HepG2 (cell line): Measurements from ENCODE around the gene PCBD1. TPM values are rescaled to one million over a fixed set of nuclear protein-coding genes. Genes with fewer than 3 reads are reported as not detected.

Experiments used
- ATAC-seq: fragments of 200-7000 bp; cut with Tn5 transposase; 3 replicates; pipeline ENCODE4 v1.9.1; 2020; ENCODE audit warnings: mild to moderate bottlenecking, moderate library complexity
- BruUV-seq: library from RNA; stranded (reverse); fragments of 400-500 nt; replicated peaks from 2 replicates; lab custom pipeline; 2021; lab: Mats Ljungman, UMichigan
- CTCF ChIA-PET: fragments of 300-600 bp; formaldehyde crosslinking; extraction: SDS; loops from one replicate; lab custom pipeline; 2021; ENCODE audit warnings: low total read pairs, inconsistent platforms, low intra/inter-chr PET ratio; lab: Yijun Ruan, JAX
- POLR2A ChIA-PET: fragments of 350-600 bp; sonication (Branson Sonifier 250); formaldehyde crosslinking; loops from one replicate; lab custom pipeline; 2020; ENCODE audit warnings: antibody characterized with exemption, inconsistent platforms; lab: Yijun Ruan, JAX
- DNase-seq: peaks from one replicate; pipeline ENCODE4 v3.0.0-alpha.2; 2015; ENCODE audit warnings: low spot score
- FAIRE-seq: peaks from 3 replicates; lab custom pipeline; 2011; peaks lifted over from hg19 to GRCh38; lab: Jason Lieb, UNC
- H2AFZ ChIP-seq: one replicate; pipeline ENCODE4 v1.6.1; 2011; ENCODE audit warnings: low read length, inconsistent platforms
- H3K27ac ChIP-seq: fragments of 300-600 bp; 3 replicates; pipeline ENCODE4 v1.8.0; 2011; ENCODE audit warnings: mixed run types, mild to moderate bottlenecking, mixed read lengths, low read length, inconsistent platforms; ENCODE audit not compliant: insufficient read depth; ENCODE audit errors: extremely low read length
- H3K27me3 ChIP-seq, 2 experiments: fragments of 200-600 bp in 1 of 2; 2 replicates in 1 of 2; 3 replicates in 1 of 2; pipeline versions ENCODE4 v1.6.0 to v1.8.0; 2011; ENCODE audit warnings: low read length in 2 of 2, mild to moderate bottlenecking in 2 of 2, moderate library complexity in 2 of 2, inconsistent platforms in 1 of 2; ENCODE audit not compliant: insufficient read depth in 2 of 2, control insufficient read depth in 1 of 2
- H3K36me3 ChIP-seq, 2 experiments: fragments of 200-600 bp in 1 of 2; replicated peaks in 1 of 2; 2 replicates in 1 of 2; 3 replicates in 1 of 2; pipeline versions ENCODE4 v1.5.1 to v1.8.0; 2011; ENCODE audit warnings: low read length in 2 of 2, inconsistent platforms in 1 of 2; ENCODE audit not compliant: insufficient read depth in 2 of 2, control insufficient read depth in 1 of 2
- H3K4me1 ChIP-seq: 2 replicates; pipeline ENCODE4 v1.5.1; 2012; ENCODE audit warnings: low read length, inconsistent platforms; ENCODE audit not compliant: insufficient read depth
- H3K4me2 ChIP-seq: 2 replicates; pipeline ENCODE4 v1.6.0; 2011; ENCODE audit warnings: low read depth, low read length, inconsistent platforms
- H3K4me3 ChIP-seq, 3 experiments: fragments of 200-600 bp in 1 of 3; sonication (generic), shearing (Covaris generic) in 1 of 3; replicated peaks in 1 of 3; 2 replicates each; pipeline ENCODE4 v1.5.1; 2011 to 2016; ENCODE audit warnings: low read length in 3 of 3, inconsistent platforms in 2 of 3, low read depth in 2 of 3, mild to moderate bottlenecking in 2 of 3, control low read depth in 1 of 3, mixed read lengths in 1 of 3; ENCODE audit not compliant: insufficient read depth in 1 of 3
- H3K79me2 ChIP-seq: one replicate; pipeline ENCODE4 v1.6.1; 2011; ENCODE audit warnings: low read length, inconsistent platforms; ENCODE audit not compliant: insufficient read depth
- H3K9ac ChIP-seq: 2 replicates; pipeline ENCODE4 v1.6.0; 2011; ENCODE audit warnings: mild to moderate bottlenecking, low read depth, low read length, inconsistent platforms; ENCODE audit not compliant: insufficient read depth
- H3K9me3 ChIP-seq: 2 replicates; pipeline ENCODE4 v1.5.1; 2012; ENCODE audit warnings: mild to moderate bottlenecking, low read length
- H4K20me1 ChIP-seq: 2 replicates; pipeline ENCODE4 v1.6.0; 2011; ENCODE audit warnings: inconsistent platforms, mild to moderate bottlenecking, low read length, moderate library complexity; ENCODE audit not compliant: insufficient read depth
- BORCS8-MEF2B ChIP-seq: sonication (generic); formaldehyde crosslinking; IDR thresholded peaks from 2 replicates; pipeline ENCODE4 v1.8.0; 2022; ENCODE audit warnings: mild to moderate bottlenecking, missing genetic modification reagents
- CBFB ChIP-seq: sonication (generic); formaldehyde crosslinking; IDR thresholded peaks from 2 replicates; pipeline ENCODE4 v1.4.0; 2020; ENCODE audit warnings: missing genetic modification reagents
- GFI1 ChIP-seq: sonication (generic); formaldehyde crosslinking; IDR thresholded peaks from 2 replicates; pipeline ENCODE4 v1.5.0; 2020; ENCODE audit warnings: missing genetic modification reagents, mild to moderate bottlenecking, borderline replicate concordance
- NR2F2 ChIP-seq: IDR thresholded peaks from 2 replicates; pipeline ENCODE4 v1.6.1; 2012; ENCODE audit warnings: low read depth, inconsistent platforms, borderline replicate concordance
- RBFOX2 ChIP-seq: fragments of 200-400 bp; formaldehyde crosslinking; IDR thresholded peaks from 2 replicates; pipeline ENCODE4 v1.6.1; 2017; ENCODE audit warnings: low read depth, mild to moderate bottlenecking, low read length
- TAF15 ChIP-seq: fragments of 200-400 bp; formaldehyde crosslinking; IDR thresholded peaks from one replicate; pipeline ENCODE4 v1.6.1; 2018; ENCODE audit warnings: mild to moderate bottlenecking, low read depth, low read length; ENCODE audit not compliant: poor library complexity, severe bottlenecking
- ZBTB7A ChIP-seq: sonication (generic); formaldehyde crosslinking; IDR thresholded peaks from 2 replicates; pipeline ENCODE4 v1.8.0; 2022; ENCODE audit warnings: mild to moderate bottlenecking, missing genetic modification reagents
- ZFP36L1 ChIP-seq: sonication (generic); formaldehyde crosslinking; IDR thresholded peaks from 2 replicates; pipeline ENCODE4 v1.8.0; 2022; ENCODE audit warnings: mild to moderate bottlenecking, missing genetic modification reagents, moderate library complexity
- ZKSCAN8 ChIP-seq: IDR thresholded peaks from 2 replicates; pipeline ENCODE4 v1.6.1; 2016; ENCODE audit warnings: borderline replicate concordance, missing genetic modification reagents, missing compliant biosample characterization
- ZNF205 ChIP-seq: IDR thresholded peaks from 2 replicates; pipeline ENCODE4 v1.6.1; 2018; ENCODE audit warnings: missing biosample characterization, missing genetic modification reagents
- ZNF362 ChIP-seq: sonication (generic); formaldehyde crosslinking; IDR thresholded peaks from 2 replicates; pipeline ENCODE4 v1.4.0; 2020; ENCODE audit warnings: missing genetic modification reagents, mild to moderate bottlenecking, borderline replicate concordance
- ZNF44 ChIP-seq: sonication (generic); formaldehyde crosslinking; IDR thresholded peaks from 2 replicates; pipeline ENCODE4 v1.5.1; 2020; ENCODE audit warnings: mild to moderate bottlenecking, missing genetic modification reagents
- ZNF546 ChIP-seq: sonication (generic); formaldehyde crosslinking; conservative IDR thresholded peaks from 2 replicates; pipeline ENCODE4 v1.8.1; 2023; ENCODE audit warnings: mild to moderate bottlenecking, missing genetic modification reagents
- ZNF576 ChIP-seq: sonication (generic); formaldehyde crosslinking; IDR thresholded peaks from 2 replicates; pipeline ENCODE4 v1.4.0; 2020; ENCODE audit warnings: mild to moderate bottlenecking, missing genetic modification reagents
- ZNF674 ChIP-seq: sonication (generic); formaldehyde crosslinking; IDR thresholded peaks from 2 replicates; pipeline ENCODE4 v1.5.0; 2020; ENCODE audit warnings: low read depth, mild to moderate bottlenecking, missing genetic modification reagents
- ZNF839 ChIP-seq: sonication (generic); formaldehyde crosslinking; IDR thresholded peaks from 2 replicates; pipeline ENCODE4 v1.4.0; 2020; ENCODE audit warnings: missing genetic modification reagents, mild to moderate bottlenecking, borderline replicate concordance
- WGBS: methylation state at CpG from one replicate; pipeline ENCODE4 v1.1.6; 2017; ENCODE audit warnings: low lambda C conversion rate; 5-methylcytosine and 5-hydroxymethylcytosine counted together
- in situ Hi-C: cut with HindIII; loops from 2 replicates; pipeline ENCODE4 v1.10.0; 2017; ENCODE audit warnings: low pct_unique_long_range_greater_than_20kb; ENCODE audit not compliant: extremely low pct_ligation_motif_present
- intact Hi-C: fragments of 100-400 bp; cut with micrococcal nuclease; formaldehyde crosslinking; loops from one replicate; pipeline ENCODE4 v1.10.0; 2022; ENCODE audit not compliant: unreplicated experiment
- polyA plus RNA-seq, 8 experiments: library from polyadenylated mRNA; depleted of rRNA in 3 of 8; stranded (reverse) in 7 of 8; unstranded in 1 of 8; fragments of >200 nt; fragmentation: Illumina TruSeq in 4 of 8; extraction: Trizol in 4 of 8; gene quantifications; 2 replicates each; pipeline versions ENCODE4 v1.2.1 to v1.2.3, GENCODE V29; 2011 to 2016; ENCODE audit warnings: low read depth in 4 of 8, missing spikeins in 1 of 8, mixed read lengths in 1 of 8; ENCODE audit not compliant: insufficient read depth in 1 of 8
- total RNA-seq, 5 experiments: library from RNA; depleted of rRNA; stranded (reverse); fragments of >200 nt; fragmentation: Illumina TruSeq; extraction: Trizol; gene quantifications; 2 replicates each; pipeline ENCODE4 v1.2.3, GENCODE V29; 2016; ENCODE audit warnings: low read depth in 1 of 5
- TF ChIP-seq, protein P1 (sequence below): sonication (generic); formaldehyde crosslinking; IDR thresholded peaks from 2 replicates; pipeline ENCODE4 v1.5.0; 2020; ENCODE audit warnings: mild to moderate bottlenecking, missing genetic modification reagents, borderline replicate concordance

Gene PCBD1
- total and polyA plus RNA-seq, 2 of the 13 experiments (the other 11 are each of a cell fraction or from before 2014, with no cell fraction given) = 95.3 to 168 TPM

- ChIA-PET CTCF (no interaction called here), POLR2A (no interaction called here)
- Histone ChIP-seq H3K4me3 (no peak overlapping the region), H2AFZ (no peak overlapping the region), H3K9me3 (no peaks in the 10 kb centered on the region), H3K36me3 (no peaks in the 10 kb centered on the region), H3K79me2 (no peaks in the 10 kb centered on the region), H3K4me1 (no peaks in the 10 kb centered on the region), H3K9ac (no peak overlapping the region), H3K27ac (no peak overlapping the region), H4K20me1 (no peaks in the 10 kb centered on the region), H3K4me2 (no peak overlapping the region), H3K27me3 (peaks cover 9 to 59% of the 10 kb centered on the region in 2 experiments)
- in situ Hi-C loops (no loop called here), intact Hi-C loops (loop anchor here (10.0 kb wide), 1 partner anchor 294 kb away; the partner anchor contains the start of gene UNC5B)
- WGBS = 14% methylated on average over 1 of the region's 1 CpG
- TF ChIP-seq, protein P1, sequence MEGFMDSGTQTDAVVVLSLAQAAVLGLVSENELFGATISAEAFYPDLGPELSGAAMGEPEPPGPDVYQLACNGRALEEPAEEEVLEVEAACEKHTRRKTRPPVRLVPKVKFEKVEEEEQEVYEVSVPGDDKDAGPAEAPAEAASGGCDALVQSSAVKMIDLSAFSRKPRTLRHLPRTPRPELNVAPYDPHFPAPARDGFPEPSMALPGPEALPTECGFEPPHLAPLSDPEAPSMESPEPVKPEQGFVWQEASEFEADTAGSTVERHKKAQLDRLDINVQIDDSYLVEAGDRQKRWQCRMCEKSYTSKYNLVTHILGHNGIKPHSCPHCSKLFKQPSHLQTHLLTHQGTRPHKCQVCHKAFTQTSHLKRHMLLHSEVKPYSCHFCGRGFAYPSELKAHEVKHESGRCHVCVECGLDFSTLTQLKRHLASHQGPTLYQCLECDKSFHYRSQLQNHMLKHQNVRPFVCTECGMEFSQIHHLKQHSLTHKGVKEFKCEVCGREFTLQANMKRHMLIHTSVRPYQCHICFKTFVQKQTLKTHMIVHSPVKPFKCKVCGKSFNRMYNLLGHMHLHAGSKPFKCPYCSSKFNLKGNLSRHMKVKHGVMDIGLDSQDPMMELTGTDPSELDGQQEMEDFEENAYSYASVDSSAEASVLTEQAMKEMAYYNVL (CRISPR knock-in tag) = no peak
- TF ChIP-seq ZFP36L1 = no peak
- FAIRE-seq = no peak
- ATAC-seq = no peak
- BruUV-seq = no TSS peak
- DNase-seq = no peak
These were observed 32.9 kb upstream of the PCBD1 start for GRCh38 chr10:70921285-70921684.

DNA sequence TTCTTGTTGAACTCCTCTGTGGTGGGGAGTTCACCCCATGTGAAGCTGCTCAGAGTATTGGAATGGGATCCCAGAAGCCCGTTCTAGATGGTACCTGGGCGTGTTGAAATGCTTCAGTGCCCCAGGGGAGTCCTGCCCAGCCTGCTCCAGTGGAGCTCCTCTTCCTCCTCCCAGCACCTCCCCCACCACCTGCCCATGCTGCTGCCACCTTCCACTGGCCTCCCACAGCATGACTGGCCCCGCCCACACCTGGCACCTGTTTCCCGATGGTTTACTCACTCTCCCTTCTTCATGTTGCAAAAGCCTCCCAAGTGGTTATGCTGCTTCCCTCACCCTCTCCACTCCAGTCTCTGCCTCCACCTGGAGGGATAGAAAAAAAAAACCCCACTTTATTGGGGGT, 32.2 kb upstream of the PCBD1 start:
- CTCF ChIA-PET = no interaction called here
- H3K9ac ChIP-seq = no peak overlapping the region
- WGBS = 0% methylated on average over 2 of the region's 4 CpGs
- BruUV-seq = no TSS peak
- no peaks in the 10 kb centered on the region for H3K4me1 ChIP-seq
- no peak overlapping the region for H3K27ac ChIP-seq
- no peaks in the 10 kb centered on the region for H3K9me3 ChIP-seq
- POLR2A ChIA-PET = no interaction called here
- FAIRE-seq (no peak), ATAC-seq (no peak), DNase-seq (no peak)
- no peak overlapping the region for H3K4me3 ChIP-seq
- no peak overlapping the region for H3K4me2 ChIP-seq
- no peaks in the 10 kb centered on the region for H4K20me1 ChIP-seq
- intact Hi-C loops (loop anchor here (10.0 kb wide), 1 partner anchor 294 kb away; the partner anchor contains the start of gene UNC5B), in situ Hi-C loops (no loop called here)
- H3K27me3 ChIP-seq = peaks cover 9 to 63% of the 10 kb centered on the region in 2 experiments
- H2AFZ ChIP-seq = no peak overlapping the region
- H3K36me3 ChIP-seq = no peaks in the 10 kb centered on the region
- H3K79me2 ChIP-seq = no peaks in the 10 kb centered on the region
- TF ChIP-seq GFI1 (CRISPR knock-in tag) = no peak
- no peak for TF ChIP-seq ZNF576 (CRISPR knock-in tag)
- no peak for TF ChIP-seq CBFB (CRISPR knock-in tag)
- no peak for TF ChIP-seq ZNF205 (CRISPR knock-in tag)
- no peak for TF ChIP-seq ZNF546
- TF ChIP-seq ZNF674 (CRISPR knock-in tag) = no peak
- no peak for TF ChIP-seq RBFOX2
- no peak for TF ChIP-seq ZNF44 (CRISPR knock-in tag)
- TF ChIP-seq ZNF839 = no peak
- TF ChIP-seq NR2F2 = no peak
- no peak for TF ChIP-seq ZKSCAN8
- no peak for TF ChIP-seq ZBTB7A (CRISPR knock-in tag)
- TF ChIP-seq TAF15 = no peak
- no peak for TF ChIP-seq BORCS8-MEF2B (CRISPR knock-in tag)
- TF ChIP-seq ZNF362 (CRISPR knock-in tag) = no peak
